HepG2 (cell line): ENCODE measurements around the gene CACNA2D1. TPM values are rescaled to one million over a fixed set of nuclear protein-coding genes. Genes with fewer than 3 reads are reported as not detected.

Source experiments
- REL ChIP-seq: sonication (generic); formaldehyde crosslinking; conservative IDR thresholded peaks from 2 replicates; pipeline ENCODE4 v1.8.0; 2022; ENCODE audit warnings: mild to moderate bottlenecking, missing genetic modification reagents, moderate library complexity
- ZBTB44 ChIP-seq: sonication (generic); formaldehyde crosslinking; IDR thresholded peaks from 2 replicates; pipeline ENCODE4 v1.4.0; 2020; ENCODE audit warnings: missing genetic modification reagents
- ZNF407 ChIP-seq: sonication (generic); formaldehyde crosslinking; IDR thresholded peaks from one replicate; pipeline ENCODE4 v1.5.1; 2020; ENCODE audit warnings: mild to moderate bottlenecking, missing genetic modification reagents; ENCODE audit errors: not compliant biosample characterization
- polyA plus RNA-seq, 8 experiments: library from polyadenylated mRNA; depleted of rRNA in 3 of 8; stranded (reverse) in 7 of 8; unstranded in 1 of 8; fragments of >200 nt; fragmentation: Illumina TruSeq in 4 of 8; extraction: Trizol in 4 of 8; gene quantifications; 2 replicates each; pipeline versions ENCODE4 v1.2.1 to v1.2.3, GENCODE V29; 2011 to 2016; ENCODE audit warnings: low read depth in 4 of 8, missing spikeins in 1 of 8, mixed read lengths in 1 of 8; ENCODE audit not compliant: insufficient read depth in 1 of 8
- total RNA-seq, 5 experiments: library from RNA; depleted of rRNA; stranded (reverse); fragments of >200 nt; fragmentation: Illumina TruSeq; extraction: Trizol; gene quantifications; 2 replicates each; pipeline ENCODE4 v1.2.3, GENCODE V29; 2016; ENCODE audit warnings: low read depth in 1 of 5
- TF ChIP-seq, protein P1 (sequence below): IDR thresholded peaks from 2 replicates; pipeline ENCODE4 v1.6.1; 2016; ENCODE audit warnings: missing genetic modification reagents, missing compliant biosample characterization
- TF ChIP-seq, protein P2 (sequence below): sonication (generic); formaldehyde crosslinking; IDR thresholded peaks from 2 replicates; pipeline ENCODE4 v1.4.0; 2020; ENCODE audit warnings: missing genetic modification reagents, mild to moderate bottlenecking, borderline replicate concordance
- TF ChIP-seq, protein P3 (sequence below): sonication (generic); formaldehyde crosslinking; IDR thresholded peaks from 2 replicates; pipeline ENCODE4 v1.5.0; 2020; ENCODE audit warnings: missing genetic modification reagents

The CACNA2D1 gene
- total and polyA plus RNA-seq, 2 of the 13 experiments (the other 11 are each of a cell fraction or from before 2014, with no cell fraction given) = not detected

DNA sequence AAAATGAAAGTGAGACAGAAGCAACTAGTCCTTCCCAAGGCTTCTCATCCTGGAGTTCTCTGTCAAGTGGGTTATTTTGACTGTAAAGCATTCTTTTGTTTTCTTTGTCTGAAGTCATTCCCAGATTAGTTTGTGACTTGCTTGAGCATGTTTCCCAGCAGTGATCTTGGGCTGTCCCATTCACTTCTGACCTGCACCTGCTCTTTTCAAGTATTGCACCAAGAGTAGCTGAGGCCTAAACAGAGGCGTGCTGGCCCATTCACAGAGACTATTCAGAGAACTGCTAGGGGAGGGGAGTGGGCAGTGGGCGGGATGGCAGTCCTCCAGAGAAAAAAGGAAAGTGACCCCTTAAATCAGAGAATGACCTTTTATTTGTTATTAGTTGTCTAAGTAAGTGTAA lies 61.3 kb downstream of the CACNA2D1 start (continued):
- TF ChIP-seq, protein P1, sequence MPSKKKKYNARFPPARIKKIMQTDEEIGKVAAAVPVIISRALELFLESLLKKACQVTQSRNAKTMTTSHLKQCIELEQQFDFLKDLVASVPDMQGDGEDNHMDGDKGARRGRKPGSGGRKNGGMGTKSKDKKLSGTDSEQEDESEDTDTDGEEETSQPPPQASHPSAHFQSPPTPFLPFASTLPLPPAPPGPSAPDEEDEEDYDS (CRISPR knock-in tag) = no peak
- TF ChIP-seq ZNF407 (CRISPR knock-in tag) (no peak), REL (CRISPR knock-in tag) (no peak), ZBTB44 (CRISPR knock-in tag) (no peak)
- TF ChIP-seq, protein P2, sequence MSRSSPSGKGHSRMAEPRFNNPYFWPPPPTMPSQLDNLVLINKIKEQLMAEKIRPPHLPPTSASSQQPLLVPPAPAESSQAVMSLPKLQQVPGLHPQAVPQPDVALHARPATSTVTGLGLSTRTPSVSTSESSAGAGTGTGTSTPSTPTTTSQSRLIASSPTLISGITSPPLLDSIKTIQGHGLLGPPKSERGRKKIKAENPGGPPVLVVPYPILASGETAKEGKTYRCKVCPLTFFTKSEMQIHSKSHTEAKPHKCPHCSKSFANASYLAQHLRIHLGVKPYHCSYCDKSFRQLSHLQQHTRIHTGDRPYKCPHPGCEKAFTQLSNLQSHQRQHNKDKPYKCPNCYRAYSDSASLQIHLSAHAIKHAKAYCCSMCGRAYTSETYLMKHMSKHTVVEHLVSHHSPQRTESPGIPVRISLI (CRISPR knock-in tag) = no peak
- TF ChIP-seq, protein P3, sequence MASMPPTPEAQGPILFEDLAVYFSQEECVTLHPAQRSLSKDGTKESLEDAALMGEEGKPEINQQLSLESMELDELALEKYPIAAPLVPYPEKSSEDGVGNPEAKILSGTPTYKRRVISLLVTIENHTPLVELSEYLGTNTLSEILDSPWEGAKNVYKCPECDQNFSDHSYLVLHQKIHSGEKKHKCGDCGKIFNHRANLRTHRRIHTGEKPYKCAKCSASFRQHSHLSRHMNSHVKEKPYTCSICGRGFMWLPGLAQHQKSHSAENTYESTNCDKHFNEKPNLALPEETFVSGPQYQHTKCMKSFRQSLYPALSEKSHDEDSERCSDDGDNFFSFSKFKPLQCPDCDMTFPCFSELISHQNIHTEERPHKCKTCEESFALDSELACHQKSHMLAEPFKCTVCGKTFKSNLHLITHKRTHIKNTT (CRISPR knock-in tag) = no peak
